PC-3 (cell line): ENCODE data around the gene SLC25A25. TPM values are rescaled to one million over a fixed set of nuclear protein-coding genes. Genes with fewer than 3 reads are reported as not detected.
A peak's percentile ranks its signal among the peaks of the same experiment; 100 is the strongest.

ENCODE experiments used
- ATAC-seq: fragments of 200-7000 bp; cut with Tn5 transposase; 2 replicates; pipeline ENCODE4 v1.9.1; 2020; ENCODE audit warnings: mild to moderate bottlenecking, moderate library complexity
- BruUV-seq: library from RNA; stranded (reverse); fragments of 400-500 nt; replicated peaks from 2 replicates; lab custom pipeline; 2021; lab: Mats Ljungman, UMichigan
- CTCF ChIA-PET: fragments of 300-600 bp; sonication (Branson Sonifier 250); formaldehyde crosslinking; loops from one replicate; lab custom pipeline; 2022; ENCODE audit warnings: antibody characterized with exemption; lab: Charles Lee
- POLR2A ChIA-PET: fragments of 300-600 bp; sonication (Branson Sonifier 250); formaldehyde crosslinking; loops from one replicate; lab custom pipeline; 2022; ENCODE audit warnings: antibody characterized with exemption; ENCODE audit not compliant: unreplicated experiment; lab: Charles Lee
- DNase-seq: peaks from one replicate; pipeline ENCODE4 v3.0.0-alpha.2; 2015
- H2AFZ ChIP-seq: fragments of 300-600 bp; sonication (generic); 2 replicates; pipeline ENCODE4 v1.6.0; 2016; ENCODE audit warnings: antibody characterized with exemption, low read length
- H3F3A ChIP-seq: fragments of 300-600 bp; sonication (generic); one replicate; pipeline ENCODE4 v1.6.0; 2017; ENCODE audit warnings: antibody characterized with exemption, low read length, control low read depth, mild to moderate bottlenecking; ENCODE audit not compliant: unreplicated experiment
- H3K27ac ChIP-seq: fragments of 300-600 bp; sonication (generic); 2 replicates; pipeline ENCODE4 v1.5.1; 2016; ENCODE audit warnings: mild to moderate bottlenecking, low read length
- H3K27me3 ChIP-seq: fragments of 300-600 bp; sonication (generic); 2 replicates; pipeline ENCODE4 v1.6.1; 2016; ENCODE audit warnings: low read length, mixed read lengths
- H3K36me3 ChIP-seq: fragments of 300-600 bp; sonication (generic); 2 replicates; pipeline ENCODE4 v1.6.1; 2016; ENCODE audit warnings: low read depth, mixed run types, low read length, mixed read lengths
- H3K4me1 ChIP-seq: fragments of 300-600 bp; sonication (generic); 2 replicates; pipeline ENCODE4 v1.5.1; 2016; ENCODE audit warnings: low read length; ENCODE audit not compliant: insufficient read depth
- H3K4me2 ChIP-seq: fragments of 300-600 bp; sonication (generic); 2 replicates; pipeline ENCODE4 v1.6.0; 2016; ENCODE audit warnings: low read length
- H3K4me3 ChIP-seq: fragments of 300-600 bp; sonication (generic); 2 replicates; pipeline ENCODE4 v1.5.1; 2016; ENCODE audit warnings: mild to moderate bottlenecking, low read length, mixed read lengths
- H3K79me2 ChIP-seq: fragments of 300-600 bp; sonication (generic); 2 replicates; pipeline ENCODE4 v1.6.1; 2017; ENCODE audit warnings: low read length, mixed read lengths
- H3K9ac ChIP-seq: fragments of 300-600 bp; sonication (generic); 2 replicates; pipeline ENCODE4 v1.6.0; 2016; ENCODE audit warnings: mild to moderate bottlenecking, low read length
- H3K9me2 ChIP-seq: fragments of 300-600 bp; sonication (generic); replicated peaks from 2 replicates; pipeline ENCODE4 v1.6.1; 2016; ENCODE audit warnings: mixed run types, low read length, mixed read lengths
- H3K9me3 ChIP-seq: fragments of 300-600 bp; sonication (generic); 2 replicates; pipeline ENCODE4 v1.6.1; 2016; ENCODE audit warnings: low read length, mixed read lengths
- H4K20me1 ChIP-seq: fragments of 300-600 bp; sonication (generic); 2 replicates; pipeline ENCODE4 v1.6.1; 2016; ENCODE audit warnings: low read length, mixed read lengths
- EZH2 ChIP-seq: fragments of 300-600 bp; sonication (generic); IDR thresholded peaks from one replicate; pipeline ENCODE4 v1.6.1; 2017; ENCODE audit warnings: antibody characterized with exemption, mild to moderate bottlenecking, low read length; ENCODE audit not compliant: unreplicated experiment
- EZH2phosphoT487 ChIP-seq: fragments of 300-600 bp; sonication (generic); IDR thresholded peaks from 2 replicates; pipeline ENCODE4 v1.6.1; 2018; ENCODE audit warnings: mild to moderate bottlenecking, antibody characterized with exemption, low read length, borderline replicate concordance
- intact Hi-C: fragments of 100-400 bp; cut with micrococcal nuclease; formaldehyde crosslinking; loops from 2 replicates; pipeline ENCODE4 v1.9.0; 2023
- total RNA-seq: library from RNA; depleted of rRNA; stranded (reverse); fragments of >200 nt; gene quantifications from 2 replicates; pipeline ENCODE4 v1.2.3, GENCODE V29; 2014
- TF ChIP-seq, protein P1 (sequence below): fragments of 300-600 bp; sonication (generic); conservative IDR thresholded peaks from 2 replicates; pipeline ENCODE4 v1.5.1; 2017; ENCODE audit warnings: antibody characterized with exemption, low read depth, mild to moderate bottlenecking, low read length

Gene SLC25A25
- total RNA-seq, 1 experiment from 2014 or later: 25.2 TPM

DNA sequence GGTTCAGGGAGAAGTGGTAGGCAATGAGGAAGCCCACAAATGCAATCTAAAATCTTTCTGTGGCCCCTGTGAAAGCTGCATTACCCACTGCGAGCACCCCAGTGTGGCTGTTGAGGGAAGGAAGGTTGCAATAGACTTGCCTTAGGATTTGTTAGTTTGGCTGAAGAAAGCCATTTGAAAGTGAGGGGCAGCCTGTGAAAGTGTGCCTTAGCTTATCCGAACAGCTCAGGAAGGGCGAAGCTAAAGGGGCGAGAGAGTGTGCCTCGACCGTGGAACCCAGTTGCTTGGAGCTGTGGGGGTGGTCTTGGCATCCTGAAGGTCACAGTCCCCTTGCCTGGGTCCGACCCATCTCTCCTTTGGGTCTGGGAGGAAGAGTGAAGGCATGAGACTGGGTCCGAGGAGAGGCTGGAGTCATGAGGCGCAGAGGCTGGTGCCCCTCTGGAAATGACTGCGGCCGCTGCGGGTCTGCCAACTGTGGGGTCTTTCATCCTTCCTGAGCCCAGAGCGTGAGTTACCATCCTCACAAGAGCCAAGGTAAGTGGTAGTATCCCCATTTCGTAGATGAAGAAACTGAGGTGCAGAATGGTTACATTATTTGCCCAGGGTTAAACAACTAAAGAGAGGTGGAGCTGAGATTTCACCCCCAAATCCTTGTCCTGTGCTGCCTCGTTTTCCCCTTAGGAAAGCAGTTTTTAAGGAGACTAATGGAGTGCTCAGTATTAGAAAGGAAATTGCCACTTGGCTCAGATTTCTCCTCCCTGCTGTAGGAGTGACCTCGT is 24.4 kb downstream of the SLC25A25 start:
- Histone ChIP-seq H3F3A (peaks cover 5% of the 10 kb centered on the region), H3K4me2 (no peak overlapping the region), H3K79me2 (peaks cover 74% of the 10 kb centered on the region), H3K9ac (no peak overlapping the region), H2AFZ (no peak overlapping the region), H3K36me3 (no peaks in the 10 kb centered on the region), H3K4me1 (peaks cover 23% of the 10 kb centered on the region), H3K9me3 (no peaks in the 10 kb centered on the region), H3K4me3 (no peak overlapping the region), H3K9me2 (no peaks in the 10 kb centered on the region), H4K20me1 (no peaks in the 10 kb centered on the region), H3K27ac (no peak overlapping the region), H3K27me3 (no peaks in the 10 kb centered on the region)
- no TSS peak for BruUV-seq
- DNase-seq (no peak), ATAC-seq (no peak)
- TF ChIP-seq EZH2phosphoT487: no peak
- no peak for TF ChIP-seq EZH2
- TF ChIP-seq, protein P1, sequence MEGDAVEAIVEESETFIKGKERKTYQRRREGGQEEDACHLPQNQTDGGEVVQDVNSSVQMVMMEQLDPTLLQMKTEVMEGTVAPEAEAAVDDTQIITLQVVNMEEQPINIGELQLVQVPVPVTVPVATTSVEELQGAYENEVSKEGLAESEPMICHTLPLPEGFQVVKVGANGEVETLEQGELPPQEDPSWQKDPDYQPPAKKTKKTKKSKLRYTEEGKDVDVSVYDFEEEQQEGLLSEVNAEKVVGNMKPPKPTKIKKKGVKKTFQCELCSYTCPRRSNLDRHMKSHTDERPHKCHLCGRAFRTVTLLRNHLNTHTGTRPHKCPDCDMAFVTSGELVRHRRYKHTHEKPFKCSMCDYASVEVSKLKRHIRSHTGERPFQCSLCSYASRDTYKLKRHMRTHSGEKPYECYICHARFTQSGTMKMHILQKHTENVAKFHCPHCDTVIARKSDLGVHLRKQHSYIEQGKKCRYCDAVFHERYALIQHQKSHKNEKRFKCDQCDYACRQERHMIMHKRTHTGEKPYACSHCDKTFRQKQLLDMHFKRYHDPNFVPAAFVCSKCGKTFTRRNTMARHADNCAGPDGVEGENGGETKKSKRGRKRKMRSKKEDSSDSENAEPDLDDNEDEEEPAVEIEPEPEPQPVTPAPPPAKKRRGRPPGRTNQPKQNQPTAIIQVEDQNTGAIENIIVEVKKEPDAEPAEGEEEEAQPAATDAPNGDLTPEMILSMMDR: no peak
- intact Hi-C loops: no loop called here
- ChIA-PET POLR2A (interaction anchor here (0.5 to 0.6 kb wide), 2 partner anchors 21 to 66 kb away, joined by 6 to 7 read pairs; no protein-coding TSS in a partner anchor), CTCF (no interaction called here)

GRCh38 chr9:128093011-128093410 is 25.0 kb downstream of the SLC25A25 start:
- peak overlapping the region; percentile 90; the same call in 1 of the 2 replicates for H3K27ac ChIP-seq
- CTCF ChIA-PET: no interaction called here

More at GRCh38 chr9:128093011-128093410, 25.0 kb downstream of the SLC25A25 start:
- TF ChIP-seq EZH2 (no peak), EZH2phosphoT487 (no peak)
- TF ChIP-seq, protein P1: no peak
- Histone ChIP-seq H3K4me1 (peaks cover 30% of the 10 kb centered on the region), H4K20me1 (no peaks in the 10 kb centered on the region), H3F3A (peaks cover 5% of the 10 kb centered on the region), H3K4me3 (no peak overlapping the region), H3K4me2 (no peak overlapping the region), H3K27me3 (no peaks in the 10 kb centered on the region), H3K9ac (no peak overlapping the region), H3K79me2 (peaks cover 74% of the 10 kb centered on the region), H3K9me3 (no peaks in the 10 kb centered on the region), H3K36me3 (no peaks in the 10 kb centered on the region), H3K9me2 (no peaks in the 10 kb centered on the region), H2AFZ (no peak overlapping the region)
- POLR2A ChIA-PET: no interaction called here
- no peak for ATAC-seq
- BruUV-seq: no TSS peak
- intact Hi-C loops: no loop called here
- DNase-seq: no peak
